T-helper 1 cell treated with Interleukin-12 subunit alpha and Interleukin-12 subunit beta and Interleukin-4 antibody, amounts not matched to agents 30 μg/mL and 1 μg/mL, for 36 hours (primary cell): ENCODE results near the gene TPPP2.
A peak's percentile ranks its signal among the peaks of the same experiment; 100 is the strongest.

ENCODE experiments used
- H3K27ac Mint-ChIP-seq: one replicate; pipeline ENCODE4 v1.8.0; 2021; ENCODE audit warnings: mild to moderate bottlenecking, mixed read lengths
- H3K27me3 Mint-ChIP-seq: one replicate; pipeline ENCODE4 v1.8.0; 2021; ENCODE audit warnings: low read depth, mixed read lengths
- H3K36me3 Mint-ChIP-seq: one replicate; pipeline ENCODE4 v1.8.0; 2021; ENCODE audit warnings: low read depth, mixed read lengths
- H3K4me1 Mint-ChIP-seq: one replicate; pipeline ENCODE4 v1.8.0; 2021; ENCODE audit warnings: low read depth, mixed read lengths
- H3K4me3 Mint-ChIP-seq: one replicate; pipeline ENCODE4 v1.8.0; 2021; ENCODE audit warnings: mild to moderate bottlenecking, moderate library complexity, mixed read lengths
- H3K9me3 Mint-ChIP-seq: one replicate; pipeline ENCODE4 v1.8.0; 2021; ENCODE audit warnings: mixed read lengths

Gene TPPP2

GRCh38 chr14:21023817-21024584 lies 6.0 kb upstream of the TPPP2 start:
- Mint-ChIP-seq H3K27ac (no peak overlapping the region), H3K4me3 (peak overlapping the region; percentile 75), H3K9me3 (no peaks in the 10 kb centered on the region), H3K27me3 (peaks cover 44% of the 10 kb centered on the region), H3K36me3 (no peaks in the 10 kb centered on the region), H3K4me1 (peaks cover 7% of the 10 kb centered on the region)

GRCh38 chr14:21024585-21025370 lies 5.2 kb upstream of the TPPP2 start, which contains the start of gene NDRG2:
TSS of gene NDRG2 (minus strand) at chr14:21025061. CDS start at chr14:21023315, 1,746 bp downstream.
- Mint-ChIP-seq H3K27ac (no peak within 1 kb of the TSS), H3K9me3 (no peaks in the 10 kb centered on the region), H3K4me3 (peak within 1 kb of the TSS; percentile 79), H3K4me1 (peaks cover 7% of the 10 kb centered on the region), H3K36me3 (no peaks in the 10 kb centered on the region), H3K27me3 (peaks cover 44% of the 10 kb centered on the region)

- Mint-ChIP-seq H3K4me1 (peaks cover 7% of the 10 kb centered on the region), H3K4me3 (peak overlapping the region; percentile 79), H3K36me3 (no peaks in the 10 kb centered on the region), H3K9me3 (no peaks in the 10 kb centered on the region), H3K27ac (no peak overlapping the region), H3K27me3 (peaks cover 44% of the 10 kb centered on the region)
Observed at GRCh38 chr14:21025371-21026273, 4.4 kb upstream of the TPPP2 start.

- H3K27ac Mint-ChIP-seq: no peak overlapping the region
- peaks cover 7% of the 10 kb centered on the region for H3K4me1 Mint-ChIP-seq
- H3K9me3 Mint-ChIP-seq: no peaks in the 10 kb centered on the region
- H3K4me3 Mint-ChIP-seq: peak overlapping the region; percentile 42
- no peaks in the 10 kb centered on the region for H3K36me3 Mint-ChIP-seq
- H3K27me3 Mint-ChIP-seq: peaks cover 43% of the 10 kb centered on the region
Observed at GRCh38 chr14:21026274-21026987, 3.6 kb upstream of the TPPP2 start.

- no peak overlapping the region for H3K27ac Mint-ChIP-seq
- peaks cover 7% of the 10 kb centered on the region for H3K4me1 Mint-ChIP-seq
- no peak overlapping the region for H3K4me3 Mint-ChIP-seq
- no peaks in the 10 kb centered on the region for H3K9me3 Mint-ChIP-seq
- H3K36me3 Mint-ChIP-seq: no peaks in the 10 kb centered on the region
- peaks cover 43% of the 10 kb centered on the region for H3K27me3 Mint-ChIP-seq
Observed at GRCh38 chr14:21026988-21027315, 3.1 kb upstream of the TPPP2 start.

- no peaks in the 10 kb centered on the region for H3K9me3 Mint-ChIP-seq
- H3K36me3 Mint-ChIP-seq: no peaks in the 10 kb centered on the region
- peaks cover 27% of the 10 kb centered on the region for H3K27me3 Mint-ChIP-seq
- no peak overlapping the region for H3K27ac Mint-ChIP-seq
- no peaks in the 10 kb centered on the region for H3K4me1 Mint-ChIP-seq
- no peak overlapping the region for H3K4me3 Mint-ChIP-seq
Observed at GRCh38 chr14:21030531-21030930, 514 bp downstream of the TPPP2 start.

GRCh38 chr14:21032326-21033132 lies 2.5 kb downstream of the TPPP2 start:
- no peaks in the 10 kb centered on the region for H3K36me3 Mint-ChIP-seq
- H3K4me3 Mint-ChIP-seq: no peak overlapping the region
- H3K4me1 Mint-ChIP-seq: no peaks in the 10 kb centered on the region
- no peak overlapping the region for H3K27ac Mint-ChIP-seq
- no peaks in the 10 kb centered on the region for H3K9me3 Mint-ChIP-seq
- H3K27me3 Mint-ChIP-seq: peaks cover 16% of the 10 kb centered on the region

GRCh38 chr14:21033133-21033698 lies 3.2 kb downstream of the TPPP2 start:
- Mint-ChIP-seq H3K9me3 (no peaks in the 10 kb centered on the region), H3K4me3 (no peak overlapping the region), H3K36me3 (no peaks in the 10 kb centered on the region), H3K27ac (no peak overlapping the region), H3K27me3 (peaks cover 15% of the 10 kb centered on the region), H3K4me1 (no peaks in the 10 kb centered on the region)

GRCh38 chr14:21034707-21035106 lies 4.7 kb downstream of the TPPP2 start, which contains the start of gene RNASE13:
TSS of gene RNASE13 (minus strand) at chr14:21034807. CDS start at chr14:21034288, 519 bp downstream.
- Mint-ChIP-seq H3K4me3 (no peak within 1 kb of the TSS), H3K27me3 (peaks cover 15% of the 10 kb centered on the region), H3K27ac (no peak within 1 kb of the TSS), H3K9me3 (no peaks in the 10 kb centered on the region), H3K4me1 (no peaks in the 10 kb centered on the region), H3K36me3 (no peaks in the 10 kb centered on the region)

- no peak overlapping the region for H3K27ac Mint-ChIP-seq
- no peaks in the 10 kb centered on the region for H3K4me1 Mint-ChIP-seq
- H3K4me3 Mint-ChIP-seq: no peak overlapping the region
- H3K9me3 Mint-ChIP-seq: no peaks in the 10 kb centered on the region
- peaks cover 11% of the 10 kb centered on the region for H3K27me3 Mint-ChIP-seq
- no peaks in the 10 kb centered on the region for H3K36me3 Mint-ChIP-seq
Observed at GRCh38 chr14:21036751-21037150, 6.7 kb downstream of the TPPP2 start.

- H3K4me3 Mint-ChIP-seq: no peak overlapping the region
- no peaks in the 10 kb centered on the region for H3K9me3 Mint-ChIP-seq
- H3K27ac Mint-ChIP-seq: no peak overlapping the region
- no peaks in the 10 kb centered on the region for H3K4me1 Mint-ChIP-seq
- H3K27me3 Mint-ChIP-seq: peaks cover 10% of the 10 kb centered on the region
- no peaks in the 10 kb centered on the region for H3K36me3 Mint-ChIP-seq
Observed at GRCh38 chr14:21037156-21037555, 7.1 kb downstream of the TPPP2 start.

GRCh38 chr14:21038441-21039422 lies 8.7 kb downstream of the TPPP2 start:
- H3K4me3 Mint-ChIP-seq: no peak overlapping the region
- no peak overlapping the region for H3K27ac Mint-ChIP-seq
- no peaks in the 10 kb centered on the region for H3K36me3 Mint-ChIP-seq
- H3K27me3 Mint-ChIP-seq: peaks cover 8% of the 10 kb centered on the region
- no peaks in the 10 kb centered on the region for H3K4me1 Mint-ChIP-seq
- H3K9me3 Mint-ChIP-seq: no peaks in the 10 kb centered on the region
